Tibial artery (tissue), 4 donors: ENCODE results near the gene C10orf90.

Source experiments
- DNase-seq, 2 donors: peaks; one replicate each; pipeline ENCODE4 v3.0.0-alpha.2; 2019
- H3K27ac ChIP-seq, 2 donors: fragments of 200-600 bp; sonication (generic) in 1 of 2; 1 replicate in 1 of 2; 2 replicates in 1 of 2; pipeline ENCODE4 v1.5.1; 2018 to 2019; ENCODE audit warnings: mild to moderate bottlenecking in 1 of 2
- H3K27me3 ChIP-seq, 2 donors: fragments of 200-600 bp; sonication (generic) in 1 of 2; one replicate each; pipeline versions ENCODE4 v1.5.1 to v1.6.0; 2016 to 2019
- H3K36me3 ChIP-seq, 3 donors: fragments of 200-600 bp; sonication (generic) in 2 of 3; one replicate each; pipeline ENCODE4 v1.5.1; 2016 to 2019; ENCODE audit warnings: mild to moderate bottlenecking in 2 of 3
- H3K4me1 ChIP-seq, 4 donors: fragments of 200-600 bp; sonication (generic) in 2 of 4; 1 replicate in 3 of 4; 2 replicates in 1 of 4; pipeline ENCODE4 v1.5.1; 2016 to 2019
- H3K4me3 ChIP-seq, 2 donors: fragments of 200-600 bp; sonication (generic) in 1 of 2; 1 replicate in 1 of 2; 2 replicates in 1 of 2; pipeline ENCODE4 v1.5.1; 2018 to 2019; ENCODE audit warnings: mild to moderate bottlenecking in 2 of 2
- H3K9me3 ChIP-seq, 3 donors: fragments of 200-600 bp; sonication (generic) in 1 of 3; one replicate each; pipeline ENCODE4 v1.5.1; 2016 to 2019
- intact Hi-C: fragments of 100-400 bp; cut with DNase I; formaldehyde crosslinking; loops from one replicate; pipeline ENCODE4 v1.15.0; 2023; ENCODE audit warnings: low total_unique reads
- TF ChIP-seq, protein P1 (sequence below), 2 experiments: fragments of 200-600 bp in 1 of 2; fragments of 450-650 bp in 1 of 2; IDR thresholded peaks; one replicate each; pipeline ENCODE4 v1.5.1; 2017 to 2019; ENCODE audit warnings: antibody characterized with exemption in 2 of 2, mild to moderate bottlenecking in 1 of 2, moderate library complexity in 1 of 2

The C10orf90 gene

GRCh38 chr10:126511917-126512479 lies 158.5 kb downstream of the C10orf90 start:
- H3K4me1 ChIP-seq, result no peaks in the 10 kb centered on the region
- intact Hi-C loops, result no loop called here
- no peaks in the 10 kb centered on the region for H3K36me3 ChIP-seq
- H3K27me3 ChIP-seq, result no peaks in the 10 kb centered on the region
- H3K9me3 ChIP-seq, result no peaks in the 10 kb centered on the region
- no peak overlapping the region for H3K4me3 ChIP-seq
- H3K27ac ChIP-seq, result no peak overlapping the region
- TF ChIP-seq, protein P1, sequence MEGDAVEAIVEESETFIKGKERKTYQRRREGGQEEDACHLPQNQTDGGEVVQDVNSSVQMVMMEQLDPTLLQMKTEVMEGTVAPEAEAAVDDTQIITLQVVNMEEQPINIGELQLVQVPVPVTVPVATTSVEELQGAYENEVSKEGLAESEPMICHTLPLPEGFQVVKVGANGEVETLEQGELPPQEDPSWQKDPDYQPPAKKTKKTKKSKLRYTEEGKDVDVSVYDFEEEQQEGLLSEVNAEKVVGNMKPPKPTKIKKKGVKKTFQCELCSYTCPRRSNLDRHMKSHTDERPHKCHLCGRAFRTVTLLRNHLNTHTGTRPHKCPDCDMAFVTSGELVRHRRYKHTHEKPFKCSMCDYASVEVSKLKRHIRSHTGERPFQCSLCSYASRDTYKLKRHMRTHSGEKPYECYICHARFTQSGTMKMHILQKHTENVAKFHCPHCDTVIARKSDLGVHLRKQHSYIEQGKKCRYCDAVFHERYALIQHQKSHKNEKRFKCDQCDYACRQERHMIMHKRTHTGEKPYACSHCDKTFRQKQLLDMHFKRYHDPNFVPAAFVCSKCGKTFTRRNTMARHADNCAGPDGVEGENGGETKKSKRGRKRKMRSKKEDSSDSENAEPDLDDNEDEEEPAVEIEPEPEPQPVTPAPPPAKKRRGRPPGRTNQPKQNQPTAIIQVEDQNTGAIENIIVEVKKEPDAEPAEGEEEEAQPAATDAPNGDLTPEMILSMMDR (IDR thresholded peaks at IDR 0.05), result no peak
- no peak for DNase-seq

- no peak for DNase-seq
- TF ChIP-seq, protein P1 (IDR thresholded peaks at IDR 0.05), result no peak
- Histone ChIP-seq H3K9me3 (no peaks in the 10 kb centered on the region), H3K36me3 (no peaks in the 10 kb centered on the region), H3K27ac (no peak overlapping the region), H3K27me3 (peaks cover 0 to 3% of the 10 kb centered on the region in 2 donors), H3K4me3 (no peak overlapping the region), H3K4me1 (no peaks in the 10 kb centered on the region)
- intact Hi-C loops, result loop anchor here (10.0 kb wide), 1 partner anchor 534 kb away; no protein-coding TSS in a partner anchor
These were observed 161.3 kb downstream of the C10orf90 start for GRCh38 chr10:126509182-126509581.

DNA sequence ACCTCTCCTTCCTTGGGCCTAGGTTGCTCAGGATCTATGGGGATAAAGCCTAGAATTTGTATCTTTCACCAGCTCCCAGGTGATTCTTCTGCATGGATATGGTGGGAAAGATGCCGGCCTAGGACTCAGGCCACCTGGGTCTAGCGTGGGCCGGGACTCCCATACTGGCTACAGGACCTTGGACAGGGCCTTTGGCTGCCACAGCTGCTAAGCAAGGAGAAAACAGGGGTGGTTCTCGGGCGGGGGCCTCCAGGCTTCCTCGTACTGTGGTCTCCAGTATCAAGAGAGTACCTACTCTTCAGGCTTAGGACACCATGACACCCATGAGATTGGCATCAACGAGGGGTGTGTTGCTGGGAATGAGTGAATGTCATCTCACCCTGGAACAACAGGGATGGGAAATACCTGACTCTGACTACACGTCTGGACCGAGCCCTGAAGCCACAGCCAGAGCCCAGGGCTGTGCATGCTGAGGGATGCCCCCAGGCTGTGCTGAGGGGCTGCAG lies 161.9 kb downstream of the C10orf90 start:
- TF ChIP-seq, protein P1 (IDR thresholded peaks at IDR 0.05), result no peak
- H3K36me3 ChIP-seq, result no peaks in the 10 kb centered on the region
- H3K9me3 ChIP-seq, result no peaks in the 10 kb centered on the region
- intact Hi-C loops, result loop anchor here (10.0 kb wide), 1 partner anchor 534 kb away; no protein-coding TSS in a partner anchor
- no peak for DNase-seq
- no peak overlapping the region for H3K4me3 ChIP-seq
- no peaks in the 10 kb centered on the region for H3K4me1 ChIP-seq
- no peak overlapping the region for H3K27ac ChIP-seq
- peaks cover 0 to 3% of the 10 kb centered on the region in 2 donors for H3K27me3 ChIP-seq

DNA sequence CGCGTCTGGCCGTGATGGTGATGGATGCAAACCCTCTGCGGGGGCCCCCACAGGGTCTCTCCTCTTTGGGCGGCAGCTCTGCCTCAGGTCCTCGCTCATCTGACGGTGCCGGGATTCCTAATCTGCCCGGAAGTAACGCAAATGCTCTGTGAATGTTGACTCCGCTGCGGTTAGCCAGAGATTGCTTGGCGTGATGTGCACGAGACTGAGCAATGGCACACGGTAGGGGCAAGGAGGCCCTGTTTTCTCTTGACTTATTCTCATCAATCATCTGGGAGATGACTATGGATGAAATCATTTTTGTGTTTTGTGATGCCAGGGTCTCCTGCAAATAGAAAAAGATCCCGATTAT lies 165.8 kb downstream of the C10orf90 start:
- Histone ChIP-seq H3K27ac (no peak overlapping the region), H3K36me3 (no peaks in the 10 kb centered on the region), H3K27me3 (peaks cover 0 to 3% of the 10 kb centered on the region in 2 donors), H3K9me3 (no peaks in the 10 kb centered on the region), H3K4me1 (no peaks in the 10 kb centered on the region), H3K4me3 (no peak overlapping the region)
- intact Hi-C loops, result loop anchor here (10.0 kb wide), 1 partner anchor 530 kb away; no protein-coding TSS in a partner anchor
- TF ChIP-seq, protein P1 (IDR thresholded peaks at IDR 0.05), result no peak
- DNase-seq, result no peak

GRCh38 chr10:126504063-126504760 lies 166.3 kb downstream of the C10orf90 start:
- no peak for DNase-seq
- TF ChIP-seq, protein P1 (IDR thresholded peaks at IDR 0.05), result peak; percentile 59 to 69
- no peaks in the 10 kb centered on the region for H3K36me3 ChIP-seq
- H3K9me3 ChIP-seq, result no peaks in the 10 kb centered on the region
- no peak overlapping the region for H3K27ac ChIP-seq
- intact Hi-C loops, result loop anchor here (10.0 kb wide), 1 partner anchor 529 kb away; no protein-coding TSS in a partner anchor
- no peak overlapping the region for H3K4me3 ChIP-seq
- no peaks in the 10 kb centered on the region for H3K4me1 ChIP-seq
- H3K27me3 ChIP-seq, result peaks cover 0 to 3% of the 10 kb centered on the region in 2 donors
